GM18909 (cell line): ENCODE measurements around the gene GOSR1.
"Not testable (repeated sequence)": the region's sequence is repeated elsewhere in the genome, so short reads cannot be mapped to it uniquely, and the experiment has no call there.

Experiments
- ATAC-seq: cut with Tn5 transposase; IDR thresholded peaks from one replicate; pipeline ENCODE4 v1.9.1; 2021; ENCODE audit warnings: mild to moderate bottlenecking; ENCODE audit not compliant: unreplicated experiment, poor library complexity

The GOSR1 gene

GRCh38 chr17:30503558-30503957 lies 26.4 kb downstream of the GOSR1 start:
- ATAC-seq = no peak

DNA sequence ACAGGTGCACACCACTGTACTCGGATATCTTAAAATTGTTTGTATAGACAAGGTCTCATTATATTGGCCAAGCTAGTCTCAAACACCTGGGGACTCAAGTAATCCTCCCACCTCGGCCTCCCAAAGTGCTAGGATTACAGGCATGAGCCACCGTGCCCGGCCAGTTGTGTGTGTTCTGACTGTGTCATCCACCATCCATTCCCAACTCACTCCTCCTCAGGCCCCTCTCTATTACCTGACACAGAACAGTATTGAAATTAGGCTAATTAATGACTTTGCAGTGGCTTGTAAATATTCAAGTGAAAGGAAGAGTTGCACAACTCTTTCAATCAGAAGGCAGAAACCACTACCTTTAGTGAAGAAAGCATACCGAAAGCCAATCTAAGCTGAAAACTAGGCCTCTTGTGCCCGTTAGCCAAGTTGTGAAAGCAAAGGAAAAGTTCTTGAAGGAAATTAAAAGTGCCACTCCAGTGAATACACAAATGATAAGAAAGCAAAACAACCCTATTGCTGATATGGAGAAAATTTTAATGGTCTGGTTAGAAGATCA lies 28.7 kb downstream of the GOSR1 start:
- no peak for ATAC-seq

DNA sequence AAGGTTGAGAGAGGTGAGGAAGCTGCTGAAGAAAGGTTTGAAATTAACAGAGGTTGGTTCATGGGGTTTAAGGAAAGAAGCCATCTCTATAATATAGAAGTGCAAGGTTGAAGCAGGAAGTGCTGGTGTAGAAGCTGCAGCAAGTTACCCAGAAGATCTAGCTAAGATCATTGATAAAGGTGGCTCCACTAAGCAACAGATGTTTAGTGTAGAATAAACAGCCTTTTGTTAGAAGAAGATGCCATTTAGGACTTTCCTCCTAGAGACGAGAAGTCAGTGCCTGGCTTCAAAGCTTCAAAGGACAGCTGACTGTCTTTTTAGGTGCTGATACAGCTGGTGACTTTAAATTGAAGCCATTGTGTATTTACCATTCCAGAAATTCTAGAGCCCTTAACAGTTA lies 29.3 kb downstream of the GOSR1 start:
- ATAC-seq = no peak

DNA sequence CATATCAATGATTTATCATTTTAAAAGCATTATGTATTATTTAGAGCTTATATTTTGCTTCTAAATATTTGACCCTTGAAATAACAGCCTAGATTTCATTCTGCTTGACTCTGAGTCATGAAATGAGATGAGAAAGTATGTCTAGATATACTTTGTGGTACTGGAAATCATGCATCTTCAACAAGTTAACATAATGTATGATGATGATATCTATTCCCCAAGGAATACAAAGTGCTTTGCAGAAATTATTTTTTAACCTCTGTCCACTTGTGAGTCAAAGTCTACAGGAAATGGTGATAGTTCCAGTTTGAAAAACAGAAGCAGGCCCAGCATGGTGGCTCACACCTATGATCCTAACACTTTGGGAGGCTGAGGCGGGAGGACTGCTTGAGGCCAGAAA lies 36.1 kb downstream of the GOSR1 start:
- no peak for ATAC-seq

- no peak for ATAC-seq
Measured at GRCh38 chr17:30514895-30515596, 37.8 kb downstream of the GOSR1 start.

- no peak for ATAC-seq
Measured at GRCh38 chr17:30517786-30518185, 40.6 kb downstream of the GOSR1 start.

DNA sequence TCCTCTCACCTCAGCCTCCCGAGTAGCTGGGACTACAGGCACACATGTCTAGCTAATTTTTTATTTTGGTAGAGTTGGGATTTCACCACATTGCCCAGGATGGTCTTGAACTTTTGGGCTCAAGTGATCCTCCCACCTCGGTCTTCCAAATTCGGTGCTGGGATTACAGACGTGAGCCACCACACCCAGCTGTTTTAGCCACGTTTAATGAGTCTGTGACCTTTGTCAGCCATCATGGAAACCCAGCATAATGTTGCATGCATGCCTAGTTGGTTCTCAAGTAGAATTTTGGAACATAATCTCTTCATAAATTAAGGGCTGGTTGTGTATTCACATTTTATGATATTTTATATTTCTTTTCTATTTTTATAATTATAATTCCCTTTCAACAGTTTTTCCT lies 42.0 kb downstream of the GOSR1 start:
- ATAC-seq = no peak

GRCh38 chr17:30519707-30520106 lies 42.5 kb downstream of the GOSR1 start:
- no peak for ATAC-seq

- ATAC-seq = no peak
Measured at GRCh38 chr17:30520436-30520835, 43.2 kb downstream of the GOSR1 start.

DNA sequence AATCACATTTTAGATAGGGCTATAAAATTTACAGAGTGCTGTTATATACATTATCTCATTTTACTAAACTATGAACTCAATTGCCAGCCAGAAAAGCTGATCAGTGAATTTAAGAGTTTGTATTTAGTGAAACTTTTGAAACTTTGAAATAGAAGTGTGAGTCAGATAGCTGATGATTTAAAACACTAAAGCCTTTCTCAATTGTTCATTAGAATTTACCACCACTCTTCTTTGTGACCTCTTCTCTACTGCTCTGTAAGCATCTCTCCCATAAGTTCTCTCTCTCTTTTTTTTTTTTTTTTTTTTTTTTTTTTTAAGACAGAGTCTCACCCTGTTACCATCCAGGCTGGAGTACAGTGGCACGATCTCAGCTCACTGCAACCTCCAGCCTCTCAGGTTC lies 43.7 kb downstream of the GOSR1 start:
- ATAC-seq = no peak

GRCh38 chr17:30521766-30522165 lies 44.6 kb downstream of the GOSR1 start:
- no peak for ATAC-seq

GRCh38 chr17:30523236-30523635 lies 46.0 kb downstream of the GOSR1 start:
- not testable (repeated sequence) for ATAC-seq

DNA sequence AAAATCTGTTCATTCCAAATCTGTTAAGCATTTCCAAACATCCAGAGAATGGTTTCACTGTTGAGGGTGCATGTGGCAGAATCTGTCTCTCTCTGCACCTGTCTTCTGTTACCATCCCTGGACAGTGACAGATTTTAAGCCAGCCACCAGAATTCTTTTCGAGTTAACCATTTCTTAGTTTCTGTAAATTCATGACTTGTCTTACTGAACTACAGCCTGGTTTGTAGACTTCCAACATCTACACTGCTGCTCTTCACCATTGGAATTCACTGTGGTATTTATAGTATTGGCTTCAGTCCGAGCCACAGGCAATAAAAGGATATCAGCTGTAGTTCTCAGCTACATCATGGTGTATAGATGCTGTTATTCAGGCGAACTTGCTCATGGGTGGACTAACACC lies 47.6 kb downstream of the GOSR1 start:
- no peak for ATAC-seq

DNA sequence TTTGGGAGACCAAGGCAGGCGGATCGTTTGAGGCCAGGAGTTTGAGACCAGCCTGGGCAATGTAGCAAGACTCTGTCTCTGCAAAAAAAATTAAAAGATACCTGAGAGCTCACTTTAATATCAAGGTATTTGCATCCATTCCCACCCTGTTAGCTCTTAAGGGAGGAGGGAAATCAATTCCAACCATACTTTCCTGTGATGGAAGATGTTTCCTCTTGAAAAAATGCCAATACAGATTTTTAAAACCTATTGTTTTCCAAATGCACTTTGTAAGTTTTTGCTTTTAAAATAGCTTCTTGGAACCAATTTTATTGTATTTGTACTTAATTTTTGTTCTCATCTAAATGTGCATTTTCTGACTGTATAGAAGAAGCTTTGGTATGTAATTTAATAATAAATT lies 49.2 kb downstream of the GOSR1 start:
- ATAC-seq = no peak

DNA sequence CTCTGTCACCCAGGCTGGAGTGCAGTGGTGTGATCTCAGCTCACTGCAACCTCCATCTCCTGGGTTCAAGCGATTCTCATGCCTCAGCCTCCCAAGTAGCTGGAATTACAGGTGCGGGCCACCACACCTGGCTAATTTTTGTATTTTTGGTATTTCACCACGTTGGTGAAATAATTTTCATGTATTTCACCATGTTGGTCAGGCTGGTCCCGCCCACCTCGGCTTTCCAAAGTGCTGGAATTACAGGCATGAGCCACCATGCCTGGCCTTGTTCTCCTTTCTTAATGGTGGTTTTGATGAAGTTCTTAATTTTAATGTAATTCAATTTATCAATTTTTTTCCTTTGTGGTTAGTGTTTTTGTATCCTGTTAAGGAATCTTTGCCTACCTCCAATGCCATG lies 51.5 kb downstream of the GOSR1 start:
- ATAC-seq = not testable (repeated sequence)

DNA sequence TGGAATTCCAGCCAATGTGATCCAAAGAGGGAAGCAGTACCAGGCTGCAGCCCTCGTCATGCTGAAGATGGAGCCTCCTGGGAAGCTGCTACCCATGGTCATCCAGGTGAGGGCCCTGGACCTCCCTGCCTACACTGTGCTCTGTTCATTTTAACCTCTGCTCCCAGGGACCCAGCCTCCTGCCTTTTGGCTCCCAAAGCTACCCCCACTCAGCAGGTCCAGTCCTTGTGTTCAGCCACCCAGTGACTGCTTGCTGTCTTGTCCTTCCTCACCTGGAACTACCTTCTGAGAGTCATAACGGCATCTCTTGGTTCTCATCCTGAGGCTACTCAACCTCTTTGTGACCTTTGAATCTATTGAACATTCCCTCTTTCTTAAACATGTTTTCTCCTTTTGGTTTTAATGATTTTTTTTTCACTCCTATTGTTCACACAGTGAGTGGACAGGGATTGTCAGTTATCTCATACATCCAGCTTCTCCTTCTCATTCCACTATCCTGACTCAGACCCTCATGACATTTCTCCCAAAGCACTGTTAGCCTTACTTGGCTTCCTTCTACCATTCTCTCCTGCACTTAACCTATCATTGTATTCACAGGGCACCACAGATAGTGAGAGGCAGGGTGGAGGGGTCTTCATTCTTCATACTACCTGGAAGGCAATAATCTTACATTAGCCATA lies 53.3 kb downstream of the GOSR1 start:
- no peak for ATAC-seq

- ATAC-seq = no peak
Measured at GRCh38 chr17:30532871-30533270, 55.7 kb downstream of the GOSR1 start.

GRCh38 chr17:30534298-30534697 lies 57.1 kb downstream of the GOSR1 start:
- no peak for ATAC-seq

DNA sequence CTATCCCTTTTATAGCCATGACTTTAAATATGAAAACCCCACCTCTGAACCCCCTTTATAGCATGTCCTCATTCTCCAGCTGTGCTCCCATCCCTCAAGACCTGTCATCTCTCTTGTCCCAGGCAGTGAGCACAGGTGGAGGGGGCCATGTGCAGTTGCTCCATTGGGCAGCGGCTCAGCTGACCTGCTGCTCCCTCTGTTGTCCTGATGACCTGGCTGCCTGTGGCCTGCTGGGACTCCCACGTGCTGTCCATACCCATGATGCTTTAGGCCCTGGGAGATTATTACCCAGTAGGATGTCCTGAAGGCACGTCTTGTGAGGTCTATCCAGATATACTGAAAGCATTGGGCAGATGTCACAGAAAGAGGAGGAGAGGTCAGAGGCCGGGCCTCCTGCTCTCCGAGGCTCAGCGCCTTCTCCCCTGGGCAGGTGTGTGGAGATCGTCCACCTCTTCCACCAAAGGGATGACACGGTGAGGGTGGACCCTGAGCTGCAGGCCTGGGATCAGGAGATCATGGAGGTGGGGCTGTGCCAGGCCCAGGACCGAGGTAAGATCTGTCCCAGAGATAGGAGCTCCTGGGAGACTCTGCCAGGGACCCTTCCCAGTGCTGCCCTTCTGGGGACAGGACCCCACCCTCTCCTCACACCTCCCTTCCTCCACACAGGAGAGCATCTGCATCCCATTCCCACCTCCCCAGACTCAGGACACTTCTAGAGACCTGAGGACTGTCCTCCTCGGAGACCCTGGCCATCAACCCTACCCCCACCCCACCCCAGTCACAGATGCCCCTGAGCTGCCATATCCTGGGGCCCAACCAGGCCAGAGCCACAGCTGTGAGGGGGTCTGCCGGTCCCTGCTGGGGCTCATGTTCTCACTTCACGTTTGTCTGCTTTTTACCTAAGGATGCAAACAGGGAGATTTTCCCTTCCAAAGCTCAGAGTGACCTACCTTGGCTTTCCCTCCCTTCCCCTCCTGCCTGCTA lies 58.0 kb downstream of the GOSR1 start:
- no peak for ATAC-seq

DNA sequence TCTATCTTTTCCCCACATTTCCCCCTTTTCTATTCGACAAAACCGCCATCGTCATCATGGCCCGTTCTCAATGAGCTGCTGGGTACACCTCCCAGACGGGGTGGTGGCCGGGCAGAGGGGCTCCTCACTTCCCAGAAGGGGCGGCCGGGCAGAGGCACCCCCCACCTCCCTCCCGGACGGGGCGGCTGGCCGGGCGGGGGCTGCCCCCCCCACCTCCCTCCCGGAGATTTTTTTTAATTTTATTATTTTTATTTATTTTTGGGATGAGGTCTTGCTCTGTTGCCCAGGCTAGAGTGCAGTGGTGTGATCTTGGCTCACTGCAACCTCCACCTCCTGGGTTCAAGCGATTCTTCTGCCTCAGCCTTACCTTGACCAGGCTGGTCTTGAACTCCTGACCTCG lies 59.6 kb downstream of the GOSR1 start:
- not testable (repeated sequence) for ATAC-seq

GRCh38 chr17:30537667-30538066 lies 60.5 kb downstream of the GOSR1 start:
- ATAC-seq = not testable (repeated sequence)
